ENCODE data around the gene ZNF318.
"Not testable (repeated sequence)": the region's sequence is repeated elsewhere in the genome, so short reads cannot be mapped to it uniquely, and the experiment has no call there.

- TF ChIP-seq CTCF, POLR2A (IDR thresholded peaks at IDR 0.05): not testable (repeated sequence)
Measured at GRCh38 chr6:43410776-43411175, 41.3 kb upstream of the ZNF318 start.

Measured in heart left ventricle (tissue), 13 donors.